MCF 10A (cell line): ENCODE measurements around the gene DHRS3. TPM values are rescaled to one million over a fixed set of nuclear protein-coding genes. Genes with fewer than 3 reads are reported as not detected.
A peak's percentile ranks its signal among the peaks of the same experiment; 100 is the strongest.

Experiments used
- BruUV-seq: library from RNA; stranded (reverse); fragments of 400-500 nt; replicated peaks from 2 replicates; lab custom pipeline; 2021; lab: Mats Ljungman, UMichigan
- CTCF ChIA-PET: fragments of 300-600 bp; sonication (Branson Sonifier 250); formaldehyde crosslinking; extraction: SDS; loops from one replicate; lab custom pipeline; 2021; ENCODE audit warnings: antibody characterized with exemption, inconsistent platforms; lab: Yijun Ruan, JAX
- POLR2A ChIA-PET: fragments of 300-600, 350-650 bp; sonication (Branson Sonifier 250); formaldehyde crosslinking; extraction: SDS; loops from one replicate; lab custom pipeline; 2020; ENCODE audit warnings: antibody characterized with exemption, inconsistent platforms; lab: Yijun Ruan, JAX
- DNase-seq: peaks from one replicate; pipeline ENCODE4 v3.0.0-alpha.2; 2018; ENCODE audit not compliant: unreplicated experiment
- H3K27ac Mint-ChIP-seq: one replicate; pipeline ENCODE4 v1.8.0; 2022; ENCODE audit warnings: mild to moderate bottlenecking, low read depth, mixed read lengths; ENCODE audit not compliant: unreplicated experiment
- H3K27me3 Mint-ChIP-seq: one replicate; pipeline ENCODE4 v1.8.0; 2022; ENCODE audit warnings: mixed read lengths; ENCODE audit not compliant: insufficient read depth, unreplicated experiment
- H3K36me3 Mint-ChIP-seq: one replicate; pipeline ENCODE4 v1.8.0; 2022; ENCODE audit warnings: mild to moderate bottlenecking, moderate library complexity, mixed read lengths; ENCODE audit not compliant: insufficient read depth, unreplicated experiment
- H3K4me1 Mint-ChIP-seq: one replicate; pipeline ENCODE4 v1.8.0; 2022; ENCODE audit warnings: mixed read lengths; ENCODE audit not compliant: insufficient read depth, unreplicated experiment
- H3K4me3 Mint-ChIP-seq: one replicate; pipeline ENCODE4 v1.8.0; 2022; ENCODE audit warnings: mild to moderate bottlenecking, moderate library complexity, mixed read lengths; ENCODE audit not compliant: unreplicated experiment
- H3K9me3 Mint-ChIP-seq: one replicate; pipeline ENCODE4 v1.8.0; 2022; ENCODE audit warnings: mixed read lengths; ENCODE audit not compliant: unreplicated experiment
- CTCF ChIP-seq: fragments of 200-600 bp; IDR thresholded peaks from one replicate; pipeline ENCODE4 v1.8.0; 2022; ENCODE audit warnings: antibody characterized with exemption, mild to moderate bottlenecking; ENCODE audit not compliant: unreplicated experiment
- intact Hi-C: fragments of 100-400 bp; cut with micrococcal nuclease; formaldehyde crosslinking; loops from 2 replicates; pipeline ENCODE4 v1.14.1; 2022
- total RNA-seq: library from RNA; stranded (reverse); gene quantifications from 2 replicates; pipeline ENCODE4 v1.2.3, GENCODE V29; 2022

The DHRS3 gene
- total RNA-seq, 1 experiment from 2014 or later = 1.4 TPM

DNA sequence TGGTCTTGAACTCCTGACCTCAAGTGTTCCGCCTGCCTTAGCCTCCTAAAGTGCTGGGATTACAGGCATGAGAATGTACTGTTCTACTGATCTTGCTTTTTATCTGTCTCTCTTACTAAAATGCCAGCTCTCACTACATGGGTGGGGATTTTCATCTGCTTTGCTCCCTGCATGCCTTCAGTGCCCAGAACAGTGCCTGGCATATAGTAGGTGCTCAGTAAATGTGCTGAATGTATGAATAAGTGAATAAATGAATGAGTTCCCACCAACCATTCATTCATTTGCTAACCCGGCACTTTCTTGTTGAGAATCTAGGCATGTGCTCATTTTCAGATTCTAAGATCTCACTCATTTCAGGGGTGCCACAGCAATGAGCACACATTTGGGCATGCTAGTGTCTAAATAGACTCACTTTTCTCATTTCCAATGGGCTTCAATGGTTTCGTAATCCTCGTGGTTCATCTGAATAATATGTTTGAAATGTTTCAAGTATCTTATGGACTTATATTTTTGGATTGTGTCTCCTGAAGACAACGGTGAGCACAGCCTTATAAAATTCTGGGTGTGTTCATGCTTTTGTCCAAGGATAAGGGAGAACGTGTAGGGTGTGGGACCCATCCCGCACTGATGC is 7.6 kb downstream of the DHRS3 start:
- Mint-ChIP-seq H3K9me3 (no peaks in the 10 kb centered on the region), H3K4me3 (no peak overlapping the region), H3K27me3 (no peaks in the 10 kb centered on the region), H3K4me1 (peaks cover 11% of the 10 kb centered on the region), H3K36me3 (no peaks in the 10 kb centered on the region), H3K27ac (no peak overlapping the region)
- no TSS peak for BruUV-seq
- ChIA-PET CTCF (interaction anchor here (0.6 to 1.3 kb wide), 2 partner anchors 60 to 202 kb away, joined by 3 read pairs; no protein-coding TSS in a partner anchor), POLR2A (no interaction called here)
- intact Hi-C loops = no loop called here
- no peak for TF ChIP-seq CTCF
- DNase-seq = peak; percentile 48

- no peak overlapping the region for H3K4me3 Mint-ChIP-seq
- H3K9me3 Mint-ChIP-seq = no peaks in the 10 kb centered on the region
- H3K27ac Mint-ChIP-seq = no peak overlapping the region
- intact Hi-C loops = no loop called here
- CTCF ChIA-PET = no interaction called here
- POLR2A ChIA-PET = no interaction called here
- no peaks in the 10 kb centered on the region for H3K36me3 Mint-ChIP-seq
- no peak for DNase-seq
- BruUV-seq = no TSS peak
- no peak for TF ChIP-seq CTCF
- H3K27me3 Mint-ChIP-seq = no peaks in the 10 kb centered on the region
- H3K4me1 Mint-ChIP-seq = peaks cover 12% of the 10 kb centered on the region
Measured at GRCh38 chr1:12609469-12610003, 8.5 kb downstream of the DHRS3 start.

DNA sequence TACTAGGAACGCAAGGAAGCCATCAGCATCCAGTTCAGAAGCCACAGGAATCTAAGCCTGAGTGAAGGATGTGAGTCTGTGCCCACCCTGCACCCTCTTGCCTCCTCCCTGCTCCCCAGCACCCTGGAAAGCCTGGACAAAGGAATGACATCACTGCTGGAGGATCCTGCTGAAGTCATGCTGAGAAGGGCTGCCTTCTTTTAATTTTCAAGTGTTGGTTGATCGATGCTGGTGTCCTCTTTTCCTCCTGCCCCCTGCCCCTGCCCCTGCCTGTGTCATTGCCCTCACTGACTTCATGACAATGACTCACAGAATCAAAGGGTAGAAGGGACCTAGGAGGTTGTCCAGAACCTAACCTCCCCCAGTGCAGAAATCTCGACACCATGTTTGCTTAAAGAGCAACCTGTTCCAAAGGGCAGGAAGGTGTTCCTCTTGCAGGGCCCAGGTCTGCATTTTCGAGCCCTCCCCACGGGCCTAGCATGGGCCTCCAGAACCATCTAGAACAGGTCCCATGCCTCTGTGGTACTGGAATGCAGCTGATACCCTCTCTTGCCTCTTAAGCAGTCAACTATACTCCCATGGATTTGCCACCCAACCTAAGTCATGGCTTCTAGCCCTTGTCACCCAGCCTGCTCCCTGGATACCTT is 9.6 kb downstream of the DHRS3 start:
- DNase-seq = no peak
- intact Hi-C loops = no loop called here
- no peaks in the 10 kb centered on the region for H3K9me3 Mint-ChIP-seq
- ChIA-PET CTCF (no interaction called here), POLR2A (no interaction called here)
- no TSS peak for BruUV-seq
- H3K27me3 Mint-ChIP-seq = no peaks in the 10 kb centered on the region
- H3K4me1 Mint-ChIP-seq = peaks cover 20% of the 10 kb centered on the region
- TF ChIP-seq CTCF = no peak
- no peak overlapping the region for H3K4me3 Mint-ChIP-seq
- H3K36me3 Mint-ChIP-seq = no peaks in the 10 kb centered on the region
- H3K27ac Mint-ChIP-seq = no peak overlapping the region

DNA sequence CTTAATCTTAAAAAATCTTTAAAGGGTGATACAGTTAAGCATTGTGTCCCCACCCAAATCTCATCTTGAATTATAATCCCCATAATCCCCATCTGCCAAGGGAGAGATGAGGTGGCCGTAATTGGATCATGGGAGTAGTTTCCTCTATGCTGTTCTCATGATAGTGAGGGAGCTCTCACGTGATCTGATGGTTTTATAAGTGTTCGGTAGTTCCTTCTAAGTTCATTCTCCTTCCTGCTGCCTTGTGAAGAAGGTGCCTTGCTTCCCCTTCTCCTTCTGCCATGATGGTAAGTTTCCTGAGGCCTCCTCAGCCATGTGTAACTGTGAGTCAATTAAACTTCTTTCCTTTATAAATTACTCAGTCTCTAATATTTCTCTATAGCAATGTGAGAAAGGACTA is 10.7 kb downstream of the DHRS3 start:
- no peak for TF ChIP-seq CTCF
- Mint-ChIP-seq H3K9me3 (no peaks in the 10 kb centered on the region), H3K27ac (no peak overlapping the region), H3K27me3 (no peaks in the 10 kb centered on the region), H3K4me3 (no peak overlapping the region), H3K4me1 (peaks cover 20% of the 10 kb centered on the region), H3K36me3 (no peaks in the 10 kb centered on the region)
- ChIA-PET CTCF (no interaction called here), POLR2A (no interaction called here)
- DNase-seq = no peak
- no TSS peak for BruUV-seq
- intact Hi-C loops = no loop called here
